A549 (cell line): Measurements from ENCODE around the gene PRKAR2B. TPM values are rescaled to one million over a fixed set of nuclear protein-coding genes. Genes with fewer than 3 reads are reported as not detected.

ENCODE experiments used
- ATAC-seq, 2 experiments: fragments of 200-7000 bp in 1 of 2; fragments of >200 bp in 1 of 2; cut with Nextera tagmentation in 1 of 2; cut with Tn5 transposase in 1 of 2; 3 replicates each; pipeline versions ENCODE4 v1.8.0 to v1.9.1; 2018 to 2020; ENCODE audit warnings: mild to moderate bottlenecking in 1 of 2, moderate library complexity in 1 of 2
- CTCF ChIA-PET: fragments of 300-600 bp; sonication (Branson Sonifier 250); formaldehyde crosslinking; extraction: SDS; loops from one replicate; lab custom pipeline; 2021; ENCODE audit warnings: antibody characterized with exemption, inconsistent platforms; lab: Yijun Ruan, JAX
- POLR2A ChIA-PET: fragments of 350-600 bp; formaldehyde crosslinking; extraction: SDS; loops from one replicate; lab custom pipeline; 2021; ENCODE audit warnings: antibody characterized with exemption, inconsistent platforms; lab: Yijun Ruan, JAX
- DNase-seq, 2 experiments: peaks; one replicate each; pipeline versions ENCODE4 v3.0.0 to v3.0.0-alpha.2; 2011 to 2016; ENCODE audit warnings: low read depth in 1 of 2, low spot score in 1 of 2
- FAIRE-seq: peaks from 2 replicates; lab custom pipeline; 2011; peaks lifted over from hg19 to GRCh38; lab: Jason Lieb, UNC
- H3K27ac ChIP-seq, 2 experiments: fragments of >200 bp; sonication (Bioruptor Twin); formaldehyde crosslinking; 3 replicates each; pipeline ENCODE4 v1.5.1; 2016 to 2017
- H3K4me1 ChIP-seq: fragments of >200 bp; sonication (Bioruptor Twin); formaldehyde crosslinking; 3 replicates; pipeline ENCODE4 v1.6.1; 2016
- H3K4me2 ChIP-seq: fragments of >200 bp; sonication (Bioruptor Twin); formaldehyde crosslinking; 3 replicates; pipeline ENCODE4 v1.6.1; 2016
- H3K4me3 ChIP-seq: fragments of >200 bp; sonication (Bioruptor Twin); formaldehyde crosslinking; 3 replicates; pipeline ENCODE4 v1.5.1; 2016
- H3K9me3 ChIP-seq: fragments of >200 bp; sonication (Bioruptor Twin); formaldehyde crosslinking; 3 replicates; pipeline ENCODE4 v1.6.1; 2016
- CBX8 ChIP-seq: fragments of 200-600 bp; sonication (generic); IDR thresholded peaks from 2 replicates; pipeline ENCODE4 v1.6.1; 2016
- EHMT2 ChIP-seq: fragments of 200-600 bp; sonication (generic); IDR thresholded peaks from 2 replicates; pipeline ENCODE4 v1.6.1; 2016; ENCODE audit warnings: antibody characterized with exemption, low read depth, mild to moderate bottlenecking, moderate library complexity
- FOSL2 ChIP-seq, 2 experiments: fragments of 450-650 bp in 1 of 2; fragments of >200 bp in 1 of 2; sonication (Bioruptor Twin) in 1 of 2; formaldehyde crosslinking; IDR thresholded peaks; 2 replicates each; pipeline versions ENCODE4 v1.5.0 to v1.6.1; 2016 to 2020; ENCODE audit warnings: mild to moderate bottlenecking in 1 of 2, moderate library complexity in 1 of 2
- FOXS1 ChIP-seq: fragments of 250-450 bp; sonication (Bioruptor Pico); IDR thresholded peaks from 2 replicates; pipeline ENCODE4 v1.5.0; 2020; ENCODE audit warnings: mild to moderate bottlenecking, moderate library complexity
- GATA3 ChIP-seq: IDR thresholded peaks from 2 replicates; pipeline ENCODE4 v1.6.1; 2012; ENCODE audit warnings: borderline replicate concordance
- JUNB ChIP-seq: fragments of >200 bp; sonication (Bioruptor Twin); formaldehyde crosslinking; IDR thresholded peaks from 2 replicates; pipeline ENCODE4 v1.6.1; 2016
- KDM1A ChIP-seq: fragments of 200-600 bp; sonication (generic); IDR thresholded peaks from 2 replicates; pipeline ENCODE4 v1.6.1; 2016; ENCODE audit warnings: low read depth, mild to moderate bottlenecking
- MYC ChIP-seq: IDR thresholded peaks from 2 replicates; pipeline ENCODE4 v1.6.1; 2012; ENCODE audit warnings: mild to moderate bottlenecking, inconsistent platforms, low read length, improper control_type of control experiment, borderline replicate concordance
- NR3C1 ChIP-seq: fragments of >200 bp; sonication (Bioruptor Twin); formaldehyde crosslinking; IDR thresholded peaks from 3 replicates; pipeline ENCODE4 v1.6.1; 2017
- PHF8 ChIP-seq: fragments of 200-600 bp; sonication (generic); IDR thresholded peaks from 2 replicates; pipeline ENCODE4 v1.6.1; 2016; ENCODE audit warnings: low read depth, mild to moderate bottlenecking, antibody characterized with exemption, moderate library complexity, borderline replicate concordance
- POLR2A ChIP-seq: IDR thresholded peaks from 2 replicates; pipeline ENCODE4 v1.6.1; 2012; ENCODE audit warnings: mild to moderate bottlenecking, low read length
- POLR2AphosphoS2 ChIP-seq: conservative IDR thresholded peaks from 2 replicates; pipeline ENCODE4 v1.6.1; 2012; ENCODE audit warnings: low read length, improper control_type of control experiment, inconsistent platforms
- RAD21 ChIP-seq, 2 experiments: fragments of >200 bp in 1 of 2; sonication (Bioruptor Twin) in 1 of 2; formaldehyde crosslinking in 1 of 2; IDR thresholded peaks in 1 of 2; conservative IDR thresholded peaks in 1 of 2; 2 replicates in 1 of 2; 3 replicates in 1 of 2; pipeline ENCODE4 v1.6.1; 2012 to 2018; ENCODE audit warnings: inconsistent platforms in 1 of 2
- RNF2 ChIP-seq: fragments of 200-600 bp; sonication (generic); IDR thresholded peaks from 2 replicates; pipeline ENCODE4 v1.6.1; 2016; ENCODE audit warnings: low read depth, mild to moderate bottlenecking, antibody characterized with exemption, moderate library complexity, borderline replicate concordance
- SMC3 ChIP-seq: fragments of >200 bp; sonication (Bioruptor Twin); formaldehyde crosslinking; IDR thresholded peaks from 3 replicates; pipeline ENCODE4 v1.6.1; 2018; ENCODE audit warnings: inconsistent platforms
- TFCP2L1 ChIP-seq: fragments of 250-450 bp; sonication (Bioruptor Pico); IDR thresholded peaks from 2 replicates; pipeline ENCODE4 v1.5.0; 2021; ENCODE audit warnings: mild to moderate bottlenecking
- TP53 ChIP-seq: fragments of 250-450 bp; sonication (Bioruptor Pico); IDR thresholded peaks from 2 replicates; pipeline ENCODE4 v1.5.0; 2021; ENCODE audit warnings: mild to moderate bottlenecking, moderate library complexity
- ZC3H11A ChIP-seq: fragments of 450-650 bp; IDR thresholded peaks from 2 replicates; pipeline ENCODE4 v1.6.1; 2014; ENCODE audit warnings: antibody characterized with exemption, mild to moderate bottlenecking
- ZSCAN20 ChIP-seq: fragments of 250-450 bp; sonication (Bioruptor Pico); IDR thresholded peaks from 2 replicates; pipeline ENCODE4 v1.8.0; 2022; ENCODE audit warnings: mild to moderate bottlenecking, moderate library complexity
- WGBS: methylation state at CpG from one replicate; pipeline ENCODE4 v1.1.6; 2017; ENCODE audit errors: missing lambda C conversion rate; 5-methylcytosine and 5-hydroxymethylcytosine counted together
- polyA plus RNA-seq, 4 experiments: library from polyadenylated mRNA; depleted of rRNA in 3 of 4; stranded (reverse); fragments of >200 nt; fragmentation: RNase III in 1 of 4; extraction: RNeasy Plus Mini Kit Qiagen cat#74134 plus additional on column Dnase treatment in 1 of 4; gene quantifications; 2 replicates in 3 of 4; 3 replicates in 1 of 4; pipeline ENCODE4 v1.2.3, GENCODE V29; 2011 to 2017
- TF ChIP-seq, protein P1 (sequence below): fragments of 250-450 bp; sonication (Bioruptor Pico); IDR thresholded peaks from 2 replicates; pipeline ENCODE4 v1.5.0; 2021; ENCODE audit warnings: mild to moderate bottlenecking, moderate library complexity, borderline replicate concordance
- TF ChIP-seq, protein P2 (sequence below): IDR thresholded peaks from 2 replicates; pipeline ENCODE4 v1.6.1; 2012; ENCODE audit warnings: low read depth, borderline replicate concordance
- TF ChIP-seq, protein P3 (sequence below): fragments of 150-350 bp; IDR thresholded peaks from 2 replicates; pipeline ENCODE4 v1.6.1; 2014; ENCODE audit warnings: low read depth, mild to moderate bottlenecking, low read length
- TF ChIP-seq, protein P4 (sequence below): fragments of 250-450 bp; sonication (Bioruptor Pico); IDR thresholded peaks from 2 replicates; pipeline ENCODE4 v1.5.0; 2020; ENCODE audit warnings: low read depth, mild to moderate bottlenecking, moderate library complexity

Gene PRKAR2B
- polyA plus RNA-seq, 2 of the 4 experiments (the other 2 are of a cell fraction): 3.6 to 4.4 TPM

DNA sequence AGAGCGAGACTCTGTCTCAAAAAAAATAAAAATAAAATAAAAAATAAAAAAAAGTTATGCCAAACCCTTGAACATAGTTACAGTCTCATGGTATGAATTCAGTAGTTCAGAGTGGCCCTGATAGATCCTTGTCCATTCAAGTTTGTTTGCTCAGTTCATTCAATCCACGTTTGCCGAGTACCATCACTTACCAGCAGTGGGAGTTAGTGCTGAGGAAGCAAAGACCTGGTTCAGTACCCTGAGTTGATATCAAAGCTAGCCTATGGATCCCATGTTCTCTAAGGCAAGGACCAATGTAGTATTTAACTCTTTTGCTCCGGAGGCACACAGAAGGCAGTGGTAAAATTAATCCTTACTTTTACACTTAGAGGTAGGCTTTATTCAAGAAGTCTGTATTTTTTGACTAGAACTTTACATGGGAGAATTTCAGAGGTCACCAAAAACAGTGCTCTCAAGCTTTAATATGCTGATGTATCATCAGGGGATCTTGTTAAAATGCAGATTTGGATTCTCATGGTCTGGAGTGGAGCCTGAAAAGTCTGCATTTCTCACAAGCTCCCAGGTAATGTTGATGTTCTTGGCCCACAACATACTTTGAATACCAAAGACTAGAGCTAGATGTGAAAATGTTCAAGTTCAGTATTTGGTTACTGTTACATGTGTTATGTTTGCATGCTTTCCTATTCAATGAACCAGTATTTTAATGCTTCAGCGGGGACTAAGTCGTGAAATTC lies 86.1 kb downstream of the PRKAR2B start:
- H3K9me3 ChIP-seq: no peaks in the 10 kb centered on the region
- CTCF ChIA-PET: interaction anchor here (0.6 to 3.1 kb wide), 7 partner anchors 8 to 473 kb away, joined by 3 to 19 read pairs (median 4); no protein-coding TSS in a partner anchor
- no peak for TF ChIP-seq RAD21 (conservative IDR thresholded peaks at IDR 0.05 in 1 of 2, IDR thresholded peaks at IDR 0.05 in 1 of 2)
- TF ChIP-seq ZSCAN20 (CRISPR knock-in tag): no peak
- TF ChIP-seq PHF8: no peak
- no peak for TF ChIP-seq FOSL2 (IDR thresholded peaks at IDR 0.05)
- TF ChIP-seq FOSL2 (CRISPR knock-in tag; IDR thresholded peaks at IDR 0.05): no peak
- TF ChIP-seq RNF2: no peak
- no peak for TF ChIP-seq GATA3
- TF ChIP-seq, all 56 proteins: peak for 0
- H3K4me3 ChIP-seq: no peak overlapping the region
- H3K27ac ChIP-seq: no peak overlapping the region
- peak; percentile 9 to 30 for DNase-seq
- peak; percentile 50 to 70; a peak in 3 of 6 replicates for ATAC-seq
- H3K4me2 ChIP-seq: no peak overlapping the region
- no peaks in the 10 kb centered on the region for H3K4me1 ChIP-seq
- 73% methylated on average over 6 of the region's 6 CpGs for WGBS
- FAIRE-seq: no peak
- POLR2A ChIA-PET: no interaction called here

DNA sequence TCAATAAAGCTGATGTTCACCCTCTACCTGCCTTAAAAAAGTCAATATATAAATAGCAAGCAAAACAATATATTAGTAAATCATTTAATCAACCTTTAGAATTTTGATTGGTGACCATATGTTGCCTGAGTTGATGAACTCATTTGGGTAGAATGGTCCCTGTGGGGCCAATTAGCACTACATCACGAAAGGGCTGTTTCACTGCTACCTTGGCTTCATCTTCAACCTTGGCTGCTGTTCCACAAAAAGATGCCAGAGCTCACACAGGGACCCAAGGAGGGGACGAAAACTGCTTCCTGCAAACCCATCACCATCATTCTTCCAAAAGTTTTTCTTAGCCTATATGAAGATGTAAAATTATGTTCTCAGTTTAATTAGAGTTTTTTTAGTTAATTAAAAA lies 88.9 kb downstream of the PRKAR2B start:
- TF ChIP-seq, protein P1, sequence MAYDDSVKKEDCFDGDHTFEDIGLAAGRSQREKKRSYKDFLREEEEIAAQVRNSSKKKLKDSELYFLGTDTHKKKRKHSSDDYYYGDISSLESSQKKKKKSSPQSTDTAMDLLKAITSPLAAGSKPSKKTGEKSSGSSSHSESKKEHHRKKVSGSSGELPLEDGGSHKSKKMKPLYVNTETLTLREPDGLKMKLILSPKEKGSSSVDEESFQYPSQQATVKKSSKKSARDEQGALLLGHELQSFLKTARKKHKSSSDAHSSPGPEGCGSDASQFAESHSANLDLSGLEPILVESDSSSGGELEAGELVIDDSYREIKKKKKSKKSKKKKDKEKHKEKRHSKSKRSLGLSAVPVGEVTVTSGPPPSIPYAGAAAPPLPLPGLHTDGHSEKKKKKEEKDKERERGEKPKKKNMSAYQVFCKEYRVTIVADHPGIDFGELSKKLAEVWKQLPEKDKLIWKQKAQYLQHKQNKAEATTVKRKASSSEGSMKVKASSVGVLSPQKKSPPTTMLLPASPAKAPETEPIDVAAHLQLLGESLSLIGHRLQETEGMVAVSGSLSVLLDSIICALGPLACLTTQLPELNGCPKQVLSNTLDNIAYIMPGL (CRISPR knock-in tag): no peak
- no peak for TF ChIP-seq TFCP2L1 (CRISPR knock-in tag)
- TF ChIP-seq POLR2A: no peak
- no peak for TF ChIP-seq POLR2AphosphoS2
- TF ChIP-seq EHMT2: no peak
- TF ChIP-seq, protein P2, sequence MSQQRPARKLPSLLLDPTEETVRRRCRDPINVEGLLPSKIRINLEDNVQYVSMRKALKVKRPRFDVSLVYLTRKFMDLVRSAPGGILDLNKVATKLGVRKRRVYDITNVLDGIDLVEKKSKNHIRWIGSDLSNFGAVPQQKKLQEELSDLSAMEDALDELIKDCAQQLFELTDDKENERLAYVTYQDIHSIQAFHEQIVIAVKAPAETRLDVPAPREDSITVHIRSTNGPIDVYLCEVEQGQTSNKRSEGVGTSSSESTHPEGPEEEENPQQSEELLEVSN: no peak
- TF ChIP-seq, protein P3, sequence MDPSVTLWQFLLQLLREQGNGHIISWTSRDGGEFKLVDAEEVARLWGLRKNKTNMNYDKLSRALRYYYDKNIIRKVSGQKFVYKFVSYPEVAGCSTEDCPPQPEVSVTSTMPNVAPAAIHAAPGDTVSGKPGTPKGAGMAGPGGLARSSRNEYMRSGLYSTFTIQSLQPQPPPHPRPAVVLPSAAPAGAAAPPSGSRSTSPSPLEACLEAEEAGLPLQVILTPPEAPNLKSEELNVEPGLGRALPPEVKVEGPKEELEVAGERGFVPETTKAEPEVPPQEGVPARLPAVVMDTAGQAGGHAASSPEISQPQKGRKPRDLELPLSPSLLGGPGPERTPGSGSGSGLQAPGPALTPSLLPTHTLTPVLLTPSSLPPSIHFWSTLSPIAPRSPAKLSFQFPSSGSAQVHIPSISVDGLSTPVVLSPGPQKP: no peak
- no peak for TF ChIP-seq PHF8
- TF ChIP-seq ZC3H11A: no peak
- no peak for TF ChIP-seq TP53 (CRISPR knock-in tag)
- TF ChIP-seq CBX8: no peak
- TF ChIP-seq NR3C1: no peak
- no peak for TF ChIP-seq FOXS1 (CRISPR knock-in tag)
- no peak for TF ChIP-seq SMC3
- TF ChIP-seq MYC: no peak
- TF ChIP-seq, protein P4, sequence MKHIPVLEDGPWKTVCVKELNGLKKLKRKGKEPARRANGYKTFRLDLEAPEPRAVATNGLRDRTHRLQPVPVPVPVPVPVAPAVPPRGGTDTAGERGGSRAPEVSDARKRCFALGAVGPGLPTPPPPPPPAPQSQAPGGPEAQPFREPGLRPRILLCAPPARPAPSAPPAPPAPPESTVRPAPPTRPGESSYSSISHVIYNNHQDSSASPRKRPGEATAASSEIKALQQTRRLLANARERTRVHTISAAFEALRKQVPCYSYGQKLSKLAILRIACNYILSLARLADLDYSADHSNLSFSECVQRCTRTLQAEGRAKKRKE (CRISPR knock-in tag): no peak
- no peak for TF ChIP-seq KDM1A
- TF ChIP-seq JUNB: no peak
- FAIRE-seq (no peak), DNase-seq (no peak), ATAC-seq (no peak)
- H3K27ac ChIP-seq: no peak overlapping the region
- H3K9me3 ChIP-seq: no peaks in the 10 kb centered on the region
- POLR2A ChIA-PET: no interaction called here
- H3K4me1 ChIP-seq: no peaks in the 10 kb centered on the region
- 39% methylated on average over 2 of the region's 2 CpGs for WGBS
- H3K4me3 ChIP-seq: no peak overlapping the region
- no peak overlapping the region for H3K4me2 ChIP-seq
- CTCF ChIA-PET: interaction anchor here (0.5 to 1.9 kb wide), 5 partner anchors 10 to 362 kb away, joined by 3 to 9 read pairs (median 3); no protein-coding TSS in a partner anchor
